GM21528 (cell line): Measurements from ENCODE around the gene TUBG2.

Experiments used
- ATAC-seq: cut with Tn5 transposase; IDR thresholded peaks from one replicate; pipeline ENCODE4 v1.9.1; 2021; ENCODE audit warnings: mild to moderate bottlenecking, moderate library complexity; ENCODE audit not compliant: unreplicated experiment, low FRiP score

Gene TUBG2

DNA sequence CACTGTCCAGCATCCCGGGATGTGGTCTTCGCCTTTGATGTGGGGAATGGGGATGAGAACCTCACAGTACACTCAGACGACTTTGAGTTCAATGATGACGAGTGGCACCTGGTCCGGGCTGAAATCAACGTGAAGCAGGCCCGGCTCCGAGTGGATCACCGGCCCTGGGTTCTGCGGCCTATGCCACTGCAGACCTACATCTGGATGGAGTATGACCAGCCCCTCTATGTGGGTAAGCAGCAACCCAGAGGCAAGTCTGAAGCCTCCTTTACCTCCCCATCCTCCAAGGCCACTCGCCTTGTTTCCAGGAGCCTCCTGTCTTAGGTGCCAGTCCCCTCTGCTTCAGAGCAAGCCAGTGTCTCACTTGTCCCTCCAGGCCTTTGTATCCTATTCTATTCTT, 33.4 kb downstream of the TUBG2 start:
- no peak for ATAC-seq

DNA sequence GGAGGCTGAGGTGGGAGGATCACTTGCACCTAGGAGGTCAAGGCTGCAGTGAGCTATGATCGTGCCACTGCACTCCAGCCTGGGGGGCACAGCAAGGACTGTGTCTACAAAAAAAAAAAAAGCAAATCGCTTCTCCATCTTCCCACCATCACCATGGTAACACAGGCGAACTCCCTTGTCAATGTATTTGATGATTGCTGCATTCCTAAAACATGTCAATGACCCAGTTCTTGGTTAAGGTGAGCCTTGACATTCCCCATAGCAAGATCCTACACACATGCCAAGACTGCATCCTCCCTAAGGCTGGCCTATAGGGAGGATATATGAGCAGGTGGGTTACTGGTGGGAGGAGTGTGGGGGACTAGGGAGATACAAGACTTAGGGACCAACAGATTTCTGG, 35.4 kb downstream of the TUBG2 start:
- no peak for ATAC-seq

DNA sequence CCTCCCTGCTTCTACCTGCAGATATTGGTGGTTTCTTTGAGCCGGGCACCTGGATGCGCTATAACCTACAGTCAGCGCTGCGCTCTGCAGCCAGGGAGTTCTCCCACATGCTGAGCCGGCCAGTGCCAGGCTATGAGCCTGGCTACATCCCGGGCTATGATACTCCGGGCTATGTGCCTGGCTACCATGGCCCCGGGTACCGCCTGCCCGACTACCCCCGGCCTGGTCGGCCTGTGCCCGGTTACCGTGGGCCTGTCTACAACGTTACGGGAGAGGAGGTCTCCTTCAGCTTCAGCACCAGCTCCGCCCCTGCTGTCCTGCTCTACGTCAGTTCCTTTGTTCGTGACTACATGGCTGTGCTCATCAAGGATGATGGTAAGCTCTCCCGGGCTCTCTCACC, 36.4 kb downstream of the TUBG2 start:
- no peak for ATAC-seq

DNA sequence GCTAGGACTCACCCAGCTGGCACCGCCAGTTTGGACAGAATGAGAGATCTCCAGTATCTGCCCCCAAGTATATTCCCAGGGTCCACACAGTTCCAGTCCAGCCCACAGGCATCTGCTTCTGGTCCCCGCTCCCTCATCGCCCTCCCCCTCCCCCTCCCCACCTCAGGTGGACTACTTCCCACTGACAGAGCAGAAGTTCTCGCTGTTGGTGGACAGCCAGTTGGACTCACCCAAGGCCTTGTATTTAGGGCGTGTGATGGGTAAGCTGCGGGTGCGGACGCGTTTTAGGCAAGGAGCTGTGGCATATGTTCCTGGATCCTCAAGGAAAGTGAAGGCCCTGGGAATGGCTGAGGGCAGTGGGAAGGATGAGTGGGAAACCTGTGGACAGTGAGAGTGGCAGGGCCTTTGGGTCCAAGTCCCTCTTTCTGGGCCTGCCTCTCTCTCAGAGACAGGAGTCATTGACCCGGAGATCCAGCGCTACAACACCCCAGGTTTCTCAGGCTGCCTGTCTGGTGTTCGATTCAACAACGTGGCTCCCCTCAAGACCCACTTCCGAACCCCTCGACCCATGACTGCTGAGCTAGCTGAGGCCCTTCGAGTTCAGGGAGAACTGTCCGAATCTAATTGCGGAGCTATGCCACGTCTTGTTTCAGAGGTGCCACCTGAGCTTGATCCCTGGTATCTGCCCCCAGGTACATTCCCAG, 38.2 kb downstream of the TUBG2 start:
- ATAC-seq: no peak

DNA sequence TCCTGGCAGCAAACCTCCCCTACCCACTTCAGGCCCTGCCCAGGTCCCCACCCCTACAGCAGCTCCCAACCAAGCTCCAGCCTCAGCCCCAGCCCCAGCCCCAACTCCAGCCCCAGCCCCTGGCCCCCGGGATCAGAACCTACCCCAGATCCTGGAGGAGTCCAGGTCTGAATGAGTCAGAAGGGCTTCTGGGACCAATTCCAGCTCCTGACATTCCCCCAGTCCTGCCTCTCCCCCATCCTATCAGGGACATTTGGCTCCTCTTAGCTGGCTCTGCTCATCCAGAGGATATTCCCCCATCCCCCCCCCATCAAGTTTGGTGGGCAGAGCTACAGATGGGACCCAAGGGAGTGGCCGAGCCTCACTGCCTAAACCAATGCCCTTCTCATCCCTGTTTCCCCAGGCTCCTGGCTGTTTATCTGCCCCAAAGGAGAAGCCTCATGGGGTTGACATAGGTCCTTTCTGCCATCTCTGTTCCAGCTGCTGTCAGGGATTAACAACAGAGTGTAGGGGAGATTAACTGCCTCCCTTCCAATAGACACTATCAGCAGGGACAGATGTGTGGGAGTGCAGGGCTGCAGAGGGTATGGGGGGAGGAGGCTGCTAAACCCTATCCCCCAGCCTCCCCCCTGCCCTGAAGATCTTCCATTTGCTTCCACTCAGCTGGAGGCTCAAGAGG, 39.8 kb downstream of the TUBG2 start:
- ATAC-seq: no peak

DNA sequence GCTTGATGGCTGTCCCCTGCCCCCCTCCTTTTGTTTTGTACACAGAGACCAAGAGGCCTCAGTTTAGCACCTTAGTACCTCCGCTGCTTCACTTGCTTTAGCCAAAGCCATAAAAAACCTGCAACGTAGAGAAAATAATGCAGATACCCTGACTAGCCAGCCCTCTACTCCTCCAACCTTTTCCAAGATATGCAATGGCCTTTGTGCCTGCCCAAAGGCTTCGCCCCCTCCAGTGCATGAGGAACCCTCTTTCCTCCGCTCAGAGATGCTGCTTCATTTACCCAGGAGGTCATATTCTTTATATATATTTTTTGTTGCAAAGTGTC, 40.3 kb downstream of the TUBG2 start:
- no peak for ATAC-seq

DNA sequence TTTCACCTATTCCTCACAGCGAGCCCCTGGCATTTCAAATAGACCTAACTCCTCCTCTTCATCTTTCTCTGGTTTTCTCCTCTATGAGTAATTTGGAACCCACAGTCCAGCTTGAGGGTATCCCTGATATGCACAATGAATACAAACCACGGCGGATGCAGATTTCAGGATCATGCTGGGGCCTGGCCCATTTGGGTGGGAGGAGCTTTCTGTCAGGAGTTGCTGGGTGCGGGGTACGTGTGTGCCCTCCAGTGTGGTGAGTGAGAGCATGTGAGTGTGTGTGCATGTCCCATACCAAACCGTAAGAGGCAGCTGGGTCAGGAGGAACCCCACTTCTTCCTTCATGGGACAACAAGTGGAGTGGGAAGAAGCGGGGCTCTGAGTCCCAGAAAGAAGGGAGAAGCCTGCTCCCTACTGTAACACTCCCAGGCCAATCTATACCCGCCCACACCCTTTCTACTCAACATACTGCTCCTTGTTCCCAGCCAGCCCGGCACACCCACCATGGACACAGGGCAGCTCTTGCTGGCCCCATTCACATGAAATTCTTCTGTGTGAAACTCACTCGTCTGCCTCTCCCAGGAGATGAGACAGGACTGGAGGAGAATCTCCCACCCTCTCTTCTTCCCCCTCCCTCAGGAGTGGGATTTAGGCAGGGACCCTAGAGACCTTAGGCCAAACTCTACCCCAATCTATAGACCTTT, 41.7 kb downstream of the TUBG2 start:
- ATAC-seq: no peak

DNA sequence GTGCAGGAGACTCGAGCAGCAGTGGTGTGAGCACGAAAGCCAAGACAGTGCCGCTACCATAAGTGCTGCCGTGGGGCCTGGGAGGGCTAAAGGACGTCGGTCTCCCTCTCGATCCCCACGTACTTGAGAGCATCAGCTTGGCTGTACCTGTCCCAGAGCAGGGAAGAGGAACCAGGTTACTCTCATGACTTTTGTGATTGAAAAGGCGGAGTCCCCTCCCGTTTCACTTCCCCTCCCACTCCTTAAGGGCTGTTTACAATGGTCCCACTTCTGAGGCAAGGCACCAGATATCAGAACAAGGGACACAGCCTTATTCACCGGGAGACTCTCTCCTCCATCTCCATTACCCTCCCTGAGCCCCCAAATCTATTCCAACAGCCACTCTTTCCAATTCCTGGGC, 43.4 kb downstream of the TUBG2 start:
- no peak for ATAC-seq

DNA sequence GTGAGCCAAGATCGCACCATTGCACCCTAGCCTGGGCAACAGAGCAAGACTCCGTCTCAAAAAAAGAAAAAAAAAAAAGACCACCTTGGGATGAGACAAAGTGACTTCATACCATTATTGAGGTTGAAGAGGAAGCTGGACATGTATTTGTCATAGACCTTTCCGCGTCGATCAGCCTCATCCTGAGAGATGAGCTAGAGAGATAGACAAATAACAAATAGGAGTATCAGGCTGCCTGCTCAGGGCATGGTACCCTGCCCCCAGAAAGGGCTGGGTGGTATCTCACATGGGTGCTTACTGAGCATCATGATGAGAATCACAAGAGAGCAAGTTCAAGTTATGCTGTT, 45.4 kb downstream of the TUBG2 start:
- ATAC-seq: no peak

DNA sequence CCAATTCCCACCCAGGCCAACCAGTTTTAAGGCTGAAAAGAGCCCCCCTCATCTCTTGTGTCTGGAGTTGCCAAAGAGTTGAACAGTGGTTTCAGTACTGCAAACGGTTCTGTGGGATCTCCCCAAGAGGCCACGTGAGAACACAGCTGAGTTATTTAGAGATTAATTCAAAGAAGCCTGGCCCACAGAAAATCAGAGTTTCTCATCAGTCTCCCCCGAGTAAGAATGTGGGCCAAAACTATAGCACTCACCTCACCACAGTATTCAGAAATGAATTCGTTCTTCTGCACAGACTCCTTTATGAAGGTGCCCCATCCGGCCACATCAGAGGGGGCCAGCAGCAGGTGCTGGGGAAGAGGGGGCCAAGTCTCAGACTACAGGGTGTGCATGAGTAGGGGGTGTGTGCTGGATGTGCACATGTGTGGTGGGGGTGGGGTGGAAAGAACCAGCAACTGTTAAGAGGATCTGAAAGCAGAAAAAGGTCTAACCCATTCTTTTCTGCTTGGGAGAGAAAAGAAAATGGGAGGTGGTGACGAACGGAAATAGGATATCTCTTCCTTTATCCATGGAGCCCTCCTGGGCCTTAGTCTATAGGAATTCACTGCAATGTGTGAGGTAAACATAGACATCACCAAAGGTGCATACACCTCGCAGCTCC, 45.9 kb downstream of the TUBG2 start:
- ATAC-seq: no peak

DNA sequence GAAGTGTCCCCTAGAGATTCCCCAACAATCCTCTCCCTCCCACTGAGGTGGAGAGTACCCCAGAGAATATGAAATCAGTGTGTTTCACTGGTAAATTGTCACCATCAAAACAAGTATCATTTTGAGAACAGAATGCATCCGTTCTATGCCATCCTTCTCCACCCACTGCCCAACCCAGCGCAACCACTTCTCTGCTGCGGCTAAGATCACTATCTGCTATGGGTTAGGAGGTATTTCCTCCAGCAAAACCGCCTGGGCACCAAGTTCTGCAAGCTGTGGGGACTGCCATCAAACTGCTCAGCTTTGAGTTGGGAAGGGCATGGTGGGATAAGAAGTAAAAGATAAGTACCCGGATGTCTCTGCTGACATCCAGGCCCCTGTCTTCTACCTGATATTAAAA, 47.6 kb downstream of the TUBG2 start:
- ATAC-seq: no peak

DNA sequence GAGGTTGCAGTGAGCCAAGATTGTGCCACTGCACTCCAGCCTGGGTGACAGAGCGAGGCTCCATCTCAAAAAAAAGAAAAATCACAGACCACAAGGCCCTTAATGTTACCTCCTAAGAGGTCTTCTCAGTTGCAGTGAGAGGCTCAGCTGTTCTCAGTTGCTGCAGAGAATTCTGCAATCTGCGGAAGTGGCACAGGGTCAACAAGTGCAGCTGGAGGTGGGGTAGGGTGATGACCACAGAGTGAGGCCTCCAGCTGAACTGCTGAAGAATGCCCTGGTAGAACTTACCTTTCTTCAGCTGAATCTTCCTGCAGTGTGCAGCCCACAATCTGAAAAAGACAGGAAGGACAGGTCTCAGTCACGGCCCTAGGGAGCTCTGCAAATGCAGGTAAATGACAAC, 49.5 kb downstream of the TUBG2 start:
- ATAC-seq: no peak

DNA sequence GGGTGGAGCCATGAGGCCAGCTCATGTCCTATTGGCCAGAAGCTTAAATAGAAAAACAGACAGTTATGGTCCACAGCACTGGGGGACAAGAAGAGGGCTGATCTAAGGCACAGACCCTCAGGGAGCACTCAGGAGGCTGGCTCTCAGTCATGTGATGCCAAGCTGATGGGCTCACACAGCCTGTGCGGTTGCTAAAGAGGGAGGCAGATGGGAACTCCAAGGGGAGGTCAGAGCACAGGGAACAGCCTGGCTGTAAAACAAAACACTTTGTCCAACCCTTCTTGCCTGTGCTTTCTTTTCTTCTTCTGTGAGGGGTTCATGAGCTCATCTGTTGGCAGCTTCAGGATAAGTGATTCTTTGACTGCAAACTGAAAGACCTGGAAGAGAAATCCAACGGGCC, 50.5 kb downstream of the TUBG2 start:
- ATAC-seq: no peak
